Raji (cell line): Measurements from ENCODE around the gene CRABP2.

Source experiments
- POLR2A ChIP-seq: IDR thresholded peaks from 2 replicates; pipeline ENCODE4 v1.6.1; 2011; ENCODE audit warnings: low read depth, low read length, control low read depth; ENCODE audit not compliant: insufficient read depth

The CRABP2 gene

DNA sequence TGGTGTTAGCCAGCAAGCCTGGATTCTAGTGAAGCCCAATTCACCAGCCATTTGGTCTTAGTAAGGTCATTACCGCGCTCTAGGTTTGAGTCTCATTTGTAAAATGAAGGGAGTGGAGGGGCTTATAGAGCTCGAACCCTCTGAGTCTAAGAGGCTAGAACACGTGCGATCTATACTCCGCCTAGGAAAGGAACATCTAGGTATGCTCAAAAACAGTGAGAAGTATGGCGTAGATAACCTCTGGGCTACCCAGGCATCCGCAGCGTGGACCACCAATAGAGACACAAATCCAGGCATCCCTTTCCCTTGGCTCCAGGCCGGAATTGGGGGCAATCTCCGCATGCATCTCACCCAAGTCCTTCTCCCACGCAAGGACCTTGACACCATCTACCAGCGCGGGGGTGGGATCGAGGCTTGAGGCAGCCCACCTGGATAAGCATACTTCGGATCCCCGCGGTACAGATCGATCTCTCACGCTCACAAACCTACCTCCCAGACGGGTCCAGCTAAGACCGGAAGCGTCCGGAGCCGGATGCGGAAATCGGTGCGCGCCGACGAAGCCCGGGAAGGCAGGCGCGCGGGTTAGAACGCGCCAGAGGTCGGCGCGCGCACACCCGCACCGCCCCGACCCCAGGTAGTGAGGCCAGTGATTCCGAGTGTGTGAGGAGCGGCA, 22.7 kb upstream of the CRABP2 start, which contains the start of gene METTL25B:
TSS of gene METTL25B (plus strand) at position 544 of the 673 bp plus-strand sequence. CDS start 636 bp downstream, outside the sequence.
- peak; percentile 88 for TF ChIP-seq POLR2A

DNA sequence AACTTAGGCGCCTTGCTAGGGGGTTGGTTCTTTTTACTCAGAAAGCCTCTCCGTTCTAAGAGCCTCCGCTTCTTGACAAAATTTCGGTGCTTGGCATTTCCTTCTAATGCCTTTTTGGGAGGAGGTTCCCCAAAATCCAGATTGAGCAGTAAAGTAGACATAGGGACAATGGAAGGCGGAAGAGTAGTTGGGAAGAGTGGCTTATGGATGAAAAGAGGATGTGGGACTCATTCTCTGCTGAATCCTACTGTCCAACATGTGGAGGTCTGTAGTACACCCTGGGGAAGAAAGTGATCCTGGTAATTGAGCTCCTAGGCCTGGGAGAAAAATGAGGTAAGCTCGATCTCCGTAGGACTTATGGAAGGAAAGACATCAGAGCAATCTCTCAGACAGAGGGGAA, 22.1 kb upstream of the CRABP2 start:
- TF ChIP-seq POLR2A: no peak

DNA sequence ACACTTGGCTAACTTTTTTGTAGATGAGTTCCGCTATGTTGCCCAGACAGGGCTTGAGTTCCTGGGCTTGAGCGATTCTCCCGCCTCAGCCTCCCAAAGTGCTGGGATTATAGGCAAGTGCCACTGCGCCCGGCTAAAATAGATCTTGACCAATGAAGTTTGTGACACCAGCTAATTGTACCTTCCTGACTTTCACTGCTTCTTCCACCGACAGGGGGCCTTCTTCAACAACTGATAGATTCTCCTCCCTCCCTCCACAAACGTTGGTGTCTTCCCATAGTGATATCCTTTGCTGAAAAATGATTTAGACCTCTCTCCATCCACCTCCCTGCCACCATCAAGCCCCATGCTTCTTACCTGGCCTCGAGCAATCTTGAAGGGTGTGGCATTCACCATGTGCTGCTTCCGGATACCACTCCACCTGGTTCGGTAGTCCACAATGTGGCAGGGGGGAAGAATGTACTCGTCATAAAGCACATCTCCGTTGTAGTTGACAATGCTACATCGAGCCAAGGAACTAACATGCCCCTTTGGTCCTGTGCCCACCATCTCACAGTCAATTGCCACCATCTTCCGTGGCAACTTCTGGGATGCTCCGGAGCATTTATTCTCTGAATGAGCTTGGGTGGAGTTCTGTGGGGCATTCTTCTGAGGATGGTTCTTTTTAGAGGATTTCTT, 21.3 kb upstream of the CRABP2 start:
- TF ChIP-seq POLR2A: no peak

DNA sequence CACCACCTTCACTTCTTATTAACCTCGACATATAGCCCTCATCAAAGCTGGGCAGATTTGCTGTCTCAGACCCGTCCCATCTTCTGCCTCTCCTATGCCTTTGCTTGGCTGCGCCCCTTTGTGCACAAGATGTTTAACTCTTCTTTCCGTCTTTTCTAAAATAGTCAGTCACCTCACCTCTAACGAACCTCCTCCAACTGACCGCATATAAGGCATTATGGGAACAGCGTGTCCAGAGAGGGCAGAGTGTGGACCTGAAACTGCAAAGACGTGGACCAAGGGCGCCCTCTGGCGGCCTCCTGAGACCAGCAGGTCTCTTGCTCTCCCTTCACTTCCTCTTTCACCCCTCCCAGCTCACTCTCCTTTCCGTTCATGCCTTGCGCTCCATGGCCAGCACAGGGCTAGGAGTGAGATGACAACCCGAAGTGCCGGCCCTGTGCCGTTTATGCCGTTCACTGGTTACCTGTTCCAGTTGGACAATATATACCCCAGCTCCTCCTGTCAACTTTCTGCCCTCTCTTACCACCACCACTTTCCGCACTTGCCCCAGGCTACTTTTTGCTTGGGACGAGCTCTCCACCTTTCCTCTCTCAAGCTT, 20.4 kb upstream of the CRABP2 start:
- no peak; the same call in 1 of the 2 replicates for TF ChIP-seq POLR2A

DNA sequence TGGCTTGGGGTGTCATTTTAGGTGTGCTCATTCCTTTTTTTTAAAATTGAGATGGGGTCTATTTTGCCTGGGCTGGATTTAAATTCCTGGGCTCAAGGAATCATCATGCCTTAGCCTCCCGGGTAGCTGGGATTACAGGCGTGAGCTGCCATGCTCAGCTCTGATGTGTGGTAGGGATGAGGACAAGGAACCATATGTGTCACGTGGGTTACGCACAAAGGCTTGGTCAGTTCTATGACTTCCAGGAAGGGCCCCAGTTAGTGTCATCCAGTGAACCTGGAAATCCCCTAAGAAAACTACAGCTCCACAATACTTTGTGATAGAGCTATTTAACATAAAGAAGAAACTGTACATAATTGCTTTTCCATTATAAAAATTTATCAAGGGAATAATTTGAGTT, 16.2 kb upstream of the CRABP2 start:
- no peak for TF ChIP-seq POLR2A

DNA sequence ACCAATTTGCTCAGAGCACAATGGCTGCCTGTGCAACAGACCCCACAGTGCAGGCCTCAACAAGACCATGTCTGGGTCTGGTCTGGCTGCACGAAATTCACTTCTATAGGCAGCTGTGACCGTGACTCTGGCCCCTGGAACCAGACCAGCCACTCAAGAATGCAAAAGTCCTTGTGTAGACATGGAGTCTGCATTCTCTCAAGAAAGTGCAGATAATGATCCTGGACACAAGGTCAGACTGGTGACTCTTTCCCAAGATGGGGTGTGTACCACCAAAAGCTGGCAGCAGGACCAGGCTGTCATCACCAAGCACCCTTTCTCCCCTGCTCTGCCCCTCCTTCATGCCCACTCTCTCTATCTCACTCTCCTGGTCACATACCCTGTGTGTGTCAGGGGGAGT, 15.7 kb upstream of the CRABP2 start:
- no peak for TF ChIP-seq POLR2A

DNA sequence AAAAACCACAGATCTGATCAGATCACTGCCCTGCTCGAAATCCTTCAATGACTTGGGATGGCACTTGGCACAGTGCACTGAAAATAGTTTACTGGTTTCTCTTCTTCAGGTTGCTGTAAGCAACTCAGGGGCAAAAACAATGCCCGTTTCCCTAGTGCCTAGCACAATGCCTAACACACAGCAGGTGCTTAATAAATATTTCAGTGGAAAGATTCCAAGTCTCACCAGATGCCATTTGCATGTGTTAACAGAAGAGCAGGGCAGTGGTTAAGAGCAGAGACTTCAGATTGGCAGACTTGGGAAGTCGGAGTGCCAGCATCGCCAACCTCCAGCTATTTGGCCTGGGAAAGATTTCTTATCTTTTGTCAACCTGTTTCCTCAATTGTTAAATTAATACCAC, 12.0 kb upstream of the CRABP2 start:
- no peak for TF ChIP-seq POLR2A

DNA sequence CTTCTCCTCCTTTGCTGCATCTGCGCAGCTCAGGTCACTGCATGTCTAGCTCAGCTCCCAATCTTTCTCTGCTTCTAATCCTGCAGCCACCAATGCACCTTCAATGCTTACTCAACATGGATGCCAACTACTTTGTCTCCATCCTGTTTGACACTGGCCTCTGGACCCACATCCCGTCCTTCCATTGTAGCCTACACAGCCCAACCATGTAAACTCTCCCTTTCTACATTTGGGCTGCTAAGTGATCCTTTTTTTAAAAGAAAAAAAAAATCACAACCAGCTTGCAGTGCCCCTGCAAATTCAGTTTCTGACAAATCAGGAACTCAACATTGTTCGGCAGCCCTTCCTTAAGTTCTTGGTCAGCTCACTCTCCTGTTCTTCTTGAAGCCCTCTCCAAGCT, 9.4 kb upstream of the CRABP2 start:
- no peak for TF ChIP-seq POLR2A

DNA sequence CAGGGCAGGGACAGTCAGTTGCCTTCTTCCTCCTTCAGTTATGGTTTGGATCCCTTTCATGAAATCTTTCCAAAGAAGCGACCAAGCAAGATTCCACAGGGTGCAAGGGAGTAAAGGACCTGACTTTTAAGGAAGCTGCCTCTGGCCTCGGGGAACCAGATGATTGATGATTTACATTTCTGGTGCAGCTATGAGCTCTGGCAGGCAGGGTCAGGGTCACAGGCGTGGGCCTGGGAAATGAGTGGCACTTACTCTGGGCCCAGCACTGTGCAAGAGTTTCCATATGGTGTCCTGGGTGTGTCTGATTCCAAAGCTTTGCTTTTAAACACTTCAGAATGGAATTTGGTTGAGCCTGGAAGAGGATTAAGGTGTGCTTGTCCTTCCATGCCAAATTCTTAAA, 7.2 kb upstream of the CRABP2 start:
- TF ChIP-seq POLR2A: no peak

DNA sequence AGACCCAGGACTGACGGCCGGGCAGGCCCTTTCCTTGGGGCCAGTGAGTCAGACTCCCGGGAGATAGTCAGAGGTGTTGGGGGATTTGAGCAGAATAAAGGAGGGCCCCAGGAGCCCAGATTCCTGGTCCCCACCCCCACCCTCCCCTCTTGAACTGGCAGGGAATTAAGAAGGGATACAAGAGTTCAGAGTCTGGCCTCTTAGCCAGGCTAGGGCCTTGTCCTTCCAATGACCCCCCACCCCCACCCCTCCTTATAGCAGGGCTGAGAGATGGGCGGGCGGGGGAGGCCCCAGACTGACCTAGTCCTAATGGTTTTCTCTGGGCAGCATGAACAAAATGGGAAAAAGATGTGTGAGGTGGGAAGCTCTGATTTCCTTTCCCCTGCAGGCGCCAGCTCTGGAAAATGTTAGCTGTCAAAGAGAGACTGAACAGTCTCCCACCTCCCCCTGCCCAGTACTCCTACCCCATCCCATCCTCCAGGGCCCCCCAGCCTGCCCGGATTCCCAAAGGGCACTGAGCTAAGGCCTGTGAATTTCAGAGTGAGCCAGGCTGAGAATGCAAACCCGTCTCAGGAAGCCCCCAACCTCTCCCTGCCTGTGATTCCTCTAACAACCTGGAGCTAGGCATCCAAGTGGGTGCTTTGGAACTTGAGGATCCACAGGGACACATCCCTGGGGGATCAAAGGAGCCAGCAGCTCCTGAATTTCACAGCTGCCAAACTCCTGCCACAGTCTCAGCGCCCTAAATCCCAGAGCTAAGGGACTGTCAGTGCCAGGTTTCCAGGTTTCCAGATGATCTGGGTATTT, 5.8 kb upstream of the CRABP2 start:
- TF ChIP-seq POLR2A: no peak

DNA sequence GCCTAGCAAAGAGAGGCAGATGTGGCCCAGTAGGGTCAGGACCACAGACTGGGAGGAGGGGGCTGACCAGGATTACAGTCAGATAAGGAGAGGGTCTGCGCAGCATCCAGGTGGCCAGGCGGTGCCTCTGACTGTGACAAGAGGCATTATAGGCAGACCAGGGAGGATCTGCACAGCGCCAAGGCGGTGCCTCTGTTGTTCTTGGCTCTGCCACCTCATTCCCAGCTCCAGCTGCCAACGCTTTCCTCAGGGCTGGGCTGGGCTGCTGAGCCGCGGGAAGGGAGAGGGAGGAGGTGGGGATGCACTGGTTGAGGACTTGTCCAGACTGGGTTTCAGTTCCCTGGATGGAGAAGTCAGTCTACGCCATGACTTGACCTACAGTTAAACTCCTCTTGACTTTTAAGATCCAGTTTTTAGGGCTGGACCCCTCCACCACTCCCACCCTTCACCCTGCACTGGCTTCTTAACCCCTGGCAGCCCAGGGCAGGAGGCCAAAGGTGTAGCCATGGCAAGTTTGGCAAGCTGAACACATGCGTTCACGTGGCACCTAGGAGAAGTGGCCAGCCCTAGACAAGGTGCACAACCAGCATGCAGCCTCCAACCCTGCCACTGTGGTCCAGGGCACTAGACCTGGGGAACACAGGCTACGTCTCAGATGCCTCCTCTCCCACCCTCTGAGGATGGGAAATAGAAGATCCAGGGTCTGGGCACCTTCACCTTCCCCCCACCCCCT, 4.5 kb upstream of the CRABP2 start:
- no peak for TF ChIP-seq POLR2A

DNA sequence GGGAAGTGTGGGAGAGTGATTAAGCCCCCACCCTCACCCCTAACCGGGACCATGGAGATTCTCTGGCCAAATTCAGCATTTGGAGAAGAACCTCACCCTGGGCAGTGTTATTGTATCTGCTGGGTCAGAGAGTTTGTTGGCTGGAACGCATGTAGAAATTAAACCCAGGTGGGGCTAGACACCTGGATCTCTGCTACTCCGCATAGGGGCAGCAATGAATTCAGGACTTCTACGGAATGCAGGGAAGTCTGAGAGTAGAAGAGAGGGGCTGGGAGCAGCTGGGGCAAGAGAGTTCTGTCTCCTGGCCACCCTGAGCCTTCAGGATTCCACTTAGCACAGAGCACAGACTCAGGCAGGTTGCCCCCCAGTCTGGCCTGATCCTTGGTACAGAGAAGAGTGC, 3.6 kb upstream of the CRABP2 start:
- TF ChIP-seq POLR2A: no peak

DNA sequence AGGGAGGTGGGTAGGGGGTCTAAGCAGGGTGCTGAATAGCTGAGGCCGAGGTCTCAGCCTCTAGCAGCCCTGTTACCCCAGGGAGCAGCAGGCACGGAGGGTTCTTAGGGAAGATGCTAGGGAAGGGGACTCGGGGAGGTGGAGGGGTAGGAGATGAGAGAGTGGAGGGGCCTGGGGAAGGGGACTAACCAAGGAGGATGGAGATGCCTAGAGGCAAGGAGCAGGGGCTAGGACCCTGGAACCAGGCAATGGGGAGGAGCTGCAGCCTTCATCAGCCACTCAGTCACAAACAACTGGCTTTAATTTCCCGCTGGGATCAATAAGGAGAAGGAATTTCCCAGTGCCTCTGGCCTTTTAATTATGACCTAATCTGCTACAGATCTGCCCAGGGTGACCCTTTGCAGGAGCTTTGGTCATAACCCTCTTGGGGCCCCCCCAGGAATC, 2.9 kb upstream of the CRABP2 start:
- no peak for TF ChIP-seq POLR2A

DNA sequence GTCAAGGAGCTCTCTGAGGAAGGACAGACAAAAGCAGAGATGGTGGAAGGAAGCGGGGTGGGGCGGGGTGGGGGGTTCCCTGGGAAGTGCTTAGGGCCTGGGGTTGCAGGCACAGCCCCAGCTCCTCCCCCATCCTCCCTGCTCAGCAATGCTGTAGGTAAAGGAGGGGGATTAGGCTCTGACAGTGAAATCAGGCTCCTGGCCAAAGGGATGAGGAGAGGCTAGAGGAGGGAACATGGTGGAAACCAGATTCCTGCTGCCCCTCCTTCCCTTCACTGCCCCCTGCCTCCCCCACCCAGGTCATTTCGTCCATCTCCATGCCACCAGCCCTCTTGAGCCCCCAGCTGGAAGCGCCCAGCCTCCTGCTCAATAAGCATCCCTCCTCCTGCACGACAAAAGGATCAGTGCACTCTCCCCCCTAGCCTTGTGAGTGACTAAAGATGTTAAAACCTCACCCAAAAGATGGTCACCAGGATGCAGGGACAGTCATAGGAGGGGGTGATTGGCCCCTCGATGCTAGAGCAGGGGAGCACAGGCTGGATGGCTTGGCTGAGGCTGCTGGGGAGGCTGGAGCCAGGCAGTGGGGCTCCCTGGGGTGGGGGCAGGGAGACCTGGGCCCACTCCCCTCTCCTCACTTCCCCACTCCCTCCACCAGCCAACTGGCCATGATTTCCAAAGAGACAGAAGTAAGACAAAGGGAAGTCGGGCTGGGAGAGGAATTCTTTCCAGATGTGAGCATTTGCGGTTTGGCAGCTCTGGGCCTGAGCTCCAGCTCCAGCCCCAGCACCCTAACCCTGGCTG, 2.2 kb upstream of the CRABP2 start:
- TF ChIP-seq POLR2A: no peak
